Measurements from ENCODE around the gene YAP1.

YAP1 gene

DNA sequence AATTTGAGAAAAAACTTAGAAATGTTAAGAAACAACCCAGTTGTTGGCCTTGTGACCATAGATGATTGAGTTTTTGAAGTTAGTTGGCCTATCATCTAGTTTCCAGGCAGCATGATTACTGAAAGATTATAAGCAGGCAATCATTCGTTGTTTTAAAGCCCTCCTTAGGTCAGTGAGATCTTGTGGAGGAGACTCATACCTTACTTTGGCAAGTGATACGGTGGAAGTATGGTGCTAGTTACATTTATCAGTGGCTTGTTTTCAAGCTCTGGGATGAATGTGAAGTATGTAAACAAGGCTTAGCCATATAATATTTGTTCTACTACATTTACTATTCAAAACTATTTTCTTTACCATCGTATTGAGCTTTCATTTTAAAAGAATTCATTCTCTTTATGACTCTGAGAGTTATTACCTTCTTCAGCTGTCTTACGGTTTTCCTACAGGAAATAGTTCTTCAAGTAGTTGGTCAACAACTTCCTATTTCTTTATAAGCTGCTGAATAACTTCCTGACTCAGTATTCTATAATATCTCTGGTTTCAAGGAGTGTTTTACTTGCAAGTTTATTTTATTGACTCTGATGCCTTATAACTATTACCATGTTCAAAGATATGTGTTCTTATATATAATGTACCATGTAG, 7.3 kb downstream of the YAP1 start:
- DNase-seq (ENCODE audit: low read depth): no peak

DNA sequence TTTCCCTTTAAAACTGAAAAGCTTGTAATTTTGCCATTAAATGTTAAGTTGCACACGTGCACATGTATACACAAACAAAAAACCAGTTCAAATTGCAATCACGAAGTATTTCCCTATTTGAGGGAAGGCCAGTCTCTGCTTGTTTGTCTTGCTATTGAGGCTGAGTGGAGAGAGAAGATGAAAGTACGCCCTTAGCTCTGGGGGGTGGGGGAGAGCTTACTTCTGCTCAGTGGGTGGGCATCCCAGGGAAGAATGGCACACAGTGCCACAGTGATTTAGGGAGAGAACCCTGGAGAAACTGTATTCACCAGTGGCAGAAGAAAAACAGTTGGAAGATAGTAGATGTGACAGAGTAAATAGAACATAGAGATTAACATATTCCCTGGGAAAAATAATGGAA, 8.7 kb downstream of the YAP1 start:
- no peak for DNase-seq (ENCODE audit: low read depth)

DNA sequence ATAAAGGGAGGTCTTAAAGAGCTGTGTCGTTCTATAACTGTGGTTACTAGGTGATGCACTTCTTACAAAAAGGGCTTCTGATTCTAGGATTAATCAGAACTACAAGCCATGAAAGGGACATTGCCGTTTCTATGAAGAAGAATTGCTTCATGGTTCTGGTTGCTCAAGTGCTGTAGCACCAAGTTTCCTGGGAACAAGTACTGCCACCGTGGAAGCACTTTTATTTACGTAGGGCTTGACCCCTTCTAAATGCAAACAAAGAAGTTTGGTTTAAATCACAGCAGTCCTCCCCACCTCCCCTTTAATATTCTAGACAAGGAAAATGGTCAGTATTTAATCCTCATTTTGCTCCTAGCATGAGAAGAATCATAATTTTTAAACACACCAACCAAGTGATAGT, 9.8 kb downstream of the YAP1 start:
- no peak for DNase-seq (ENCODE audit: low read depth)

DNA sequence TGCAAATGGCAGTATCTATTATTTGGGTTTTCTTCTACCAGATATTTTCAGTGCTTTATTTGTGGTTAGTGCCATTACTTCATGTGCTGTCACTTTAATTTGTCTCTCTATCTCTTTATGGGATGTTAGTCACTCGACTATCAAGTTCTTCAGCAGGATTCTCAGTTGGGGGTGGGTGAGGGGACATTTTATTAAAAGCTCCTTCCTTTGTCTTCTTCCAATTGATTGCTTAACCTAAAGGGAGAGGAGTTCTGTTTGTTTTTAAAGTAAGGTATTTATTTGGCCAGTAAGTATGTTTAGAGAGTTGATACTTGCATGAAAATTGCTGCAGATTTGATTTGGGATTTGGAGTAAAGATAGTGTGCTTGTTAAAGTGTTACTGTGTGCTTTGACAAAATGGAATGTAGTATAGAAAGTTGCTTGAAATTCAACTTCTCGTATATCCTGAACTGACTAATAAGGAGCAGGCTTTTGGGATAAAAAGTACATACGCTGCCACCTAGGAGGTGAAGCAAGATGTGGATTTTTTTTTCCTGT, 10.3 kb downstream of the YAP1 start:
- no peak for DNase-seq (ENCODE audit: low read depth)

DNA sequence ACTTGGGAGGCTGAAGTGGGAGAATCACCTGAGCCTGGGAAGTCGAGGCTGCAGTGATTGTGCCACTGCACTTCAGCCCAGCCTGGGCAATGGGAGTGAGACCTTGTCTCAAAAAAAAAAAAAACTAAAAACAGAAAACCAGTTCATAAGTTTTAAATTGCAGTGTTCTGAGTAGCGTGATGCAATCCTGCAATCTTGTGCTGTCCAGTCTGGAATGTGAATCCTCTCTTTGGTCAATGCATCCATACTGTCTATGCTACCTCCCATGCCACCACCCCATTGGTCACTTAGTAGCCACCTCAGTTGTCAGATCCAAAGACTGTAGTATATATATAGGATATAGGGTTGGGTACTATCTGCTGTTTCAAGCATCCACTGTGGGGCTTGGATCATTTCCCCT, 11.1 kb downstream of the YAP1 start:
- DNase-seq (ENCODE audit: low read depth): no peak

DNA sequence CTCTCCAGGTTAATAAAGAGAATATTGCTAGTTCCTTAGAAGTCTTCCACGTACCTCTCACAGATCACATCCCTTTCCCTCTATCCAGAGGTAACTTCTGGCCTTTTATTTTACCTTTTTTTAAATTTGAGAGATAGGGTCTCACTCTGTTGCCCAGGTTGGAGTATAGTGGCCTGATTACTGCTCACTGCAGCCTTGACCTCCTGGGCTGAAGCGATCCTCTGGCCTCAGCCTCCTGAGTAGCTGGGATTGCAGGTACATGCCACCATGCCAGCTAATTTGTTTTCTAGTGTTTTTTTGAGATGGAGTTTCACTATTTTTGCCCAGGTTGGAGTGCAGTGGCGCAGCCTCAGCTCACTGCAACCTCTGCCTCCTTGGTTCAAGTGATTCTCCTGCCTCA, 24.4 kb downstream of the YAP1 start:
- DNase-seq (ENCODE audit: low read depth): no peak

DNA sequence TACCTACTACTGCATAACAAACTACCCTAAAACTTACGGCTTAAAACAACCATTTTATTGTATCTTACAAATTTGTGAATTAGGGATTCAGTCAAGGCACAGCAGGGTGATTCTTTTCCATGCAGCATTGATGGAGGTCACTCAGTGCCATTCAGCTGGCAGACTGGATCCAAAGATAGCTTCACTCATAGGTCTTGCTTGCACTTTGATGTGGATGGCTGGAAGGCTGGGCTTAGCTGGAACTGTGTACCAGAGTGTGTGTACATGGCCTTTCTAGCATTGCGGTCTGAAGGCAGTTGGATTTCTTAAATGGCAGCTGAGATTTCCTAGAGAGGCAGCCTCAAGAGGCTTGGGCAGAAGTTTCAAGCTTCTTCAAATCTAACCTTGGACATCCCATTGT, 25.0 kb downstream of the YAP1 start:
- no peak for DNase-seq (ENCODE audit: low read depth)

DNA sequence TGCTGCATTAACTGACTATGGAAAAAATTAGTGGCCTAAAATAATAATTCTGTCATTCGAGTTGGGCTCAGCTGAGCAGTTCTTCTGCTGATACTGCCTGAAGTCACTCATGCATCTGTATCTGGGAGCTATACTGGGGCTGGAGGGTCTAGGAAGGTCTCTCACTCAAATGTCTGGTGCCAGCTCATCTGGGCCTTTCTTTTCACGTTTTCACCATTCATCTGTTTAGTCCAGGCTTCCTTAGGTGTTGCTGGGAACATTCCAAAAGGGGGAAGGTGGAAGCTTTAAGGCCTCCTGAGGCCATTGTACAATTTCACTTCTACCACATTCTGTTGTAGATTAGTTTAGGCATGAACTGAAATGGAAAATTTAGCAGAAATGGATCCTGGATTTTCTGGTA, 28.0 kb downstream of the YAP1 start:
- DNase-seq (ENCODE audit: low read depth): peak; percentile 9

DNA sequence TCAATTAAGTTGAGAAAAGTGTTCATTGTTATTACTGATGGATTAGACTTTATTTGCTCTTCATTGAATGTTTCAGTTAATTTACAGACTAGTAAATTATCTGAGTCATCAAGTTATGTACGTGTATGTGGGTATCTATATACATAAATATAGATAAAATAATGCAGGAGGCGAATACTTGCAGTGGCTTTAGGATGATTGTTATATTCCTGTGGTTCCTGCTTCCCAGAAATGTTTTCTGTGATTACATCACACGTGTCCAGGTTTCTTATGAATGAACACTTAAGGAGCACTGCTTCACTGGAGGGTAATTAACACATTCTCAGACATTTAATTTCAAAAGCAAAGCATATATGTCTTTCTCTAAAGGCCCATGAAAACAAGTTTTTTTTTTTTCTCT, 28.4 kb downstream of the YAP1 start:
- no peak for DNase-seq (ENCODE audit: low read depth)

DNA sequence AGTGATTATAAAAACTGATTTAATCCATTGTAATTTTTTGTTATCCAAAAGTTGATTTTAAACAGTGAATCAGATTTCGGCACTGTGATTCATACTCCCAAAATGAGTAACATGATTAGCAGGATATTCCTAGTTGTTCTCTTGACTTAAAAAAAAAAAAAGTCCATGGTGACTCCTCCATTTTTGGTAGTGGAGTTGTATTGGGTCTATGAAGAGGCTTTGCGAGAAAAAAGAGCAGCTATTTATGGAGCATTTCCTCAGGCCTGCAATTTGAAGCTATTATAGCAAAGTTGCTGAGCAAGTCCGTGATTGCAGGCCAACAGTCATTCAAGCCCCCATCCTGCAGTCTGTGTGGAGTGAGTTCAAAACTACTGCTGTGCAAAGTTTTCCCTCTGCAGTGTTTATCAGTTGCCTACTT, 28.8 kb downstream of the YAP1 start:
- DNase-seq (ENCODE audit: low read depth): peak; percentile 48

DNA sequence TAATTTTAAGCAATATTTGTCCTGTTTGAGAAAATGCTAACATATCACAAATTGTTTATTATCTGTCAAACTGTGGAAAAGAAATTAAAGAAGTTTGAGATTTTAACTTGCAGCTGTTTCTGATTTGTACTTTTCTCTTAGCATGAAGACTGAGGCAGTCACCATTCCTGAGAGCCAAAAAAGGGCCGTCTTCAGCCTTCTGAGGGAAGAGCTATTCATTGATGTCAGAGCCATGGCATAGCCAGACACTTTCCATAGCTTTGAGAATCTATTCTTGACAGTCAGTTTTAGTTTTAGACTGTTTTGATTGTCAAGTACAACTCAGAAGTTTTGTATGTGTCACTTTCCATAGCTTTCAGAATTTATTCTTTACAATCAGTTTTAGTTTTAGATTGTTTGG, 32.1 kb downstream of the YAP1 start:
- no peak for DNase-seq (ENCODE audit: low read depth)

DNA sequence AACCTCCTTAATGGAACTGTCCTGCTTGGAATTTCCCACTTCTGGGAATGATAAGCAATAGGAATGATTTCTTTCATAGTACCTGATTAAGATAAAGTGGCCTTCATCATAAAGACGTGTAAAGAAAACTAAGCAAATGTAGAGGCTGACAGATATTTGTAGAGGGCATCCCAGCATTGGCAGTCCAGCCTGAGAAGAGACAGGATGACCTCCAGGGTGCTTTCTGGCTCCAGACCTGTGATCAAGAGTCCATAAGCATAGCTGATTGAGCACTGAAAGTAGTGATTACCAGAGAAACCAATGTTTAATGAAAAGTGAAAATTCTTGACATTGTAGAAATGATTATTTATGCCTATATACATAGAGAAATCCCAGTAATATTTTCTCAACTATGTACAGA, 33.6 kb downstream of the YAP1 start:
- no peak for DNase-seq (ENCODE audit: low read depth)

DNA sequence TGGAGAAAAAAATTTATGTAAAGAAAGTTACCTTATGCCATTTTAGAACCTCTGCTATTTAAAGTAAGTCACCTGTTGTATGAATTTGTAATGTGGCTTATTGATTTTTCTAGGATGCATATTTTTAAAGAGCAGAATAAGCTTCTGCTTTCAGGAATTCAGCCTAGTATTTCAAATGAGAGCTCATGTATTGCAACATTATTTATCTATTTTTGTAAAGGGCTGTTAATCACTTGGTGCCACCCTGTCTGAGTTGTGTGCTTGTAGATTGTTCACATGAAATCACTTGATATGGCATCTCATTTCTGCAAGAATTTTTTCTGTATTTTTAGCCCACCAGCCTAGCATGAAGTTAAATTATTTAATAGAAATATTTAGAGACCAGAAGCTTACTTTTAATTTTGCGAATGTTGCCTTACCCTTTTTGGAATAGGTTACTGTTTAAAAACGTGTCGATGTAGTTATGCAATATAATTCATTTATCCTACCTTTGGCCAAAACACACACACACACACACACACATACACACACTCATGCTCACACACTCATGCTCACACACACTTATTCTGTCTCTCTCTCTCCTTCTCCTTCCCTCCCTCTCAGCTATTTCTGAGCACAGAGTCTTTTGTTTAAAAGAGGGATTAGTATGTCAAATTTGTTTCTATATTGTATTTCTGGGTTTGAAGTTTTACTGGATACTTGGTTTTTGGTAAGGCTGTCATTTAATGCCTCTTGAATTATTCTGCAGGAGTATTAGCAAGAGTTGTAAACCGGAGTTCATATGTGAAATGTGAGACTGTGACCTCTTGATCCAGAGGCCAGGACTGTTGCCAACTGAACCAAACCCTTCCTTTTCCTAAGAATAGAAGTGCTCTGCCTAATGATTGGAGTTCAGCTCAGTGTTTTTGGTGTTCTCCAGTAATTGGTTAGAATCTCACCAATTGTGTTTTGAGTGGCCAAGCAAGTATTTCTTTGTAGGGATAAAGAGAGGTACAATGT, 34.4 kb downstream of the YAP1 start:
- no peak for DNase-seq (ENCODE audit: low read depth)

DNA sequence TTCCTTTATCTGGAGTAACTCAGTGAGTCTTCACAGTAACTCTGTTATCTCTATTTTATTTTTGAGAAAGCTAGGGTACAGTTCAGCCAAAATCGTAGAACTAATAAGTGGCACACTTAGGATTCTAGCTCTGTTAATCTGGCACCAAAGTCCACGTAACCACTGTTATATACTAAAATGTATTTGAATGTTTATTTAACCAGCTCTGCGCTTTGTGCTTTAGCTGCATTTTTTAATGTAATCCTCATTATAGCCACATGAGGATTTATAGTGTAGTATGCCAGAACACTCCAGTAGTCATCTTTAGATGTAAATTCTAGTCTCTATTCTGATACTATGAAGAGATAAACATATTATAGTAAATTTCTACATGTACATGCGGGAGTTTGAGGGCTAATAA, 36.8 kb downstream of the YAP1 start:
- no peak for DNase-seq (ENCODE audit: low read depth)

DNA sequence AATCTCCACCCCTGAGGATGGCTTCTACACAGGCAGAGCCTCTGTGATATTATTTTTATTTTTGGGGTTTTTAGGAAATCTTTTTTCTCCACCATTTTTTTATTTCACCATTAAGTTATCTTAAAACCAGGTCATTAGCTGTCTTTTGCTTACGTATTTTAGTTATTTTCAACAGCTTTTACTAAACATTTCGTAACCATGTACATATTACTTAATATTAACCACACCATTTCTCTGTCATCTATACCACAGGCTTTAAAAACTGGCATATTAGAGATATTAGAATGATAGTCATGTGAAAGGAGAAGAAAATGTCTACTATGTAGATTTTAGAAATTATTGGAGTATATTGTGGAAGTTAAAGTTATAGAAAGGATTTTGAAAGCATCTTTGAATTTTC, 37.4 kb downstream of the YAP1 start:
- DNase-seq (ENCODE audit: low read depth): no peak

DNA sequence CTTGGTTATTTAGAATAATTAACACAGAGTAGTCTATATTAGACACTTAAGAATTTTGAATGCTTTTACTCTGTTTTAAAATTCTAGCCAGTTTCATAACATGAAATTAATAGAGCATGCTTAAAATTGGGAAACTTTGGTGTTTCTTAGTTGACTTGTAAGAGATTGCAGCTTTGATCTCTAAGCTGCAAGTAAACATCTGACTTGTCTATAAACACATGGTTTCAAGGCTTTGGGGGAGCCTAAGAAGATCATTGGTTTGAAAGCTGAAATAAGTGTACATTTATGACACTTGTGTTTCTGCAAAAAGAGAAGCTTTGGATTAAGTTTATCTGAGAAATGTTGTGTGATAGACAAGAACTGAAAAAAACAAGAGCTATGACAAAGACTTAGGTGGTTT, 37.8 kb downstream of the YAP1 start:
- DNase-seq (ENCODE audit: low read depth): no peak

DNA sequence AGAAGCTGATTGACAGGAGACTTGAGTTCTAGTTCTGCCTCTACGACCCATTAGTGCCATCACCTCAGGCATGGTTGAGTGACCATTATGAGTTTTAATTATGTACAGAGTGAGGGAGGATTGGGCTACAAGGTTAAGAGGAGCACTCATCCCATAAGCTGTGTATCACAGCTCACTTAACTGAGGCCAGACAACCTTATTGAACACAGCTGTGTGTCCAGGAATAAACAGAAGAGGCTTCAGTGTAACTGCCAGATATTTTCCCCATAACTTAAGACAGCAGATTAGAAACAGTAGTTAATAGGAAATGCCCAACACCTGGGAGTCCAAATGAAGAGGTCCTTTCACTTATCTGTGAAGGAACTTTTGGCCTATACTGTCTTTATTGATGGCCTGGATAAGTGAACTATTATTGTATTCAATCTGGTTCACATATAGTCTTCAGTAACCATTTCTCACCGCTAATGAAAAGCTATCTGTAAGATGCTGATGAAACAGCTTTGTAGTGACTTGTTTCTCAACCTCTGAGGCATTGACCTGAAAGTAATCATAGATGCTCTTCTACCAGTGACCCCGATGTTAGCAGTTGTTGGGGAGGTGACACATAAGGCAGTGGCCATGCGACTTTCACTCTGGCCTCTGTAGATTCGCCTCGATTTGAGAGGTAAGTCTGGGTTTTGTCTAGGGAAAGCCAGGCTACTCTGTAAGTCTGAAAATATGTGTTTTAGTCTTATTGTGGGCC, 41.7 kb downstream of the YAP1 start:
- DNase-seq (ENCODE audit: low read depth): no peak

DNA sequence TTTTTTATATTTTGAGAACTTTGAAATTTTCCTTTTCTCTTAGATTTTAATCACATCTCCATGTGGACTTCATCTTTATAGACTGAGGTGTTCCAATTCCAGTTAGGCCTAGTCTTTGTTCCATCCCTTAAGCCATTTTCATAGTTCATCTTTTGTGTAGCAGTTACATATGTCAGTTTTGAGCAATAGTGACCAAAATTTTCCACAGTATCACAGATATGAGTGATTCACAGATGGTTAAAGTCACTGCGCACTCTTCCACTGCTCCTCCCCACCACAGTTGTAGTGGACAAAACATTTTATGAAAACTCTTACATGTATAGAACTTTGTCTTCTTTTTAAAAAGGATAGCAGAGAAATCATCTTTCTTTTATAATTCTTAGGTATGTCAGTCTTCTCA, 42.8 kb downstream of the YAP1 start:
- no peak for DNase-seq (ENCODE audit: low read depth)

DNA sequence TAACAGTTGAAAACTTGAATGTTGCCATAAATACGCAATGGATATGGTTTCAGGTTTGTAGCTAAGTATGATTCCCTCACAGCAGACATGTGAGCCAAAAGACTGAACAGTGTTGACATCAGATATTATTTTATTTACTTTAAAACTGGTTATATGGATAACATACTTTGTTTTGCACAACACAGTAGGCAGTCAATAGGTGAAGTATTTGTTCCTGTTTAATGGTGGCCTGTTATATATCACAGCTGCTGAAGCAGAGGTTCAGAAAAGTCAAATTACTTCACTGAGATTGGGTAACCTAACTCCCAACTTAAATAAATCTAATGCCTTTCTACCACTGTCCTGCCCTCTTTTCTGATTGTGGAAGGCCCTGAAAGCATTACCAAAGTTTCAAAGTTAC, 44.6 kb downstream of the YAP1 start:
- no peak for DNase-seq (ENCODE audit: low read depth)

DNA sequence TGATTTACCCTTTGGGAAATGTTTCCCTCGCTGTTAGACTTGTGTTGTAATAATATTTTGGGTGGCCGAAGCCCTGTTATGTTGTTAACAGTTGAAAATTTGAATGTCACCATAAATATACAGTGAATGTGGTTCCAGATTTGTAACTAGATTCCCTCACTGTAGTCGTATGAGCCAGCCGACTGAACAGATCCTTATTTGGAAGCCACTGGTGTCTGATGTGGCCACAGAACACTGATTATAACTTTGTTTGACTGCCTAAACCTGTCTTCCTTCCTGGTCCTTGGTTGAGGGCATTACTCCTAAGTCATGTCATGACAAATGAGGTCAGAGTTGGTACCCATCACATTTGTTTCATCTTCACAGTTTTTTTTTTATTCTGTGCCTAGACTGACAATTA, 45.4 kb downstream of the YAP1 start:
- no peak for DNase-seq (ENCODE audit: low read depth)

DNA sequence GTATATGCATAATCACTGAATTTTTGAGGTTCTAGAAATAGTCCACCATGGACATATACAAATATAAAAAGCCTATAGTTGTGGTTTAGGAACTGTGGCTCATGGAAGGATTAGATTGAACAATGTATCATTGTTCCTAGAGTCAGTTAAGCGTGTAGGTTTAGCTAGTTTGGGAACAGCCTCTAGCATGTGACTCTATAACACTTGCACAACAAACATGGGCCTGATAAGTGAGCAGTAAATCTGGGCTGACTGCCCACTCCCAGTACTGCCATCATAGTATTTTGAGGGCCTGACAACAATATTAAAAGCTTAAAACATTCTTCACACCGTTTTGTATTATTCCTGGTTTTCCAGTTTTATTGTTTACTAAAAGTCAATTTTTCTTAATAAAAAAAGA, 47.0 kb downstream of the YAP1 start:
- no peak for DNase-seq (ENCODE audit: low read depth)

DNA sequence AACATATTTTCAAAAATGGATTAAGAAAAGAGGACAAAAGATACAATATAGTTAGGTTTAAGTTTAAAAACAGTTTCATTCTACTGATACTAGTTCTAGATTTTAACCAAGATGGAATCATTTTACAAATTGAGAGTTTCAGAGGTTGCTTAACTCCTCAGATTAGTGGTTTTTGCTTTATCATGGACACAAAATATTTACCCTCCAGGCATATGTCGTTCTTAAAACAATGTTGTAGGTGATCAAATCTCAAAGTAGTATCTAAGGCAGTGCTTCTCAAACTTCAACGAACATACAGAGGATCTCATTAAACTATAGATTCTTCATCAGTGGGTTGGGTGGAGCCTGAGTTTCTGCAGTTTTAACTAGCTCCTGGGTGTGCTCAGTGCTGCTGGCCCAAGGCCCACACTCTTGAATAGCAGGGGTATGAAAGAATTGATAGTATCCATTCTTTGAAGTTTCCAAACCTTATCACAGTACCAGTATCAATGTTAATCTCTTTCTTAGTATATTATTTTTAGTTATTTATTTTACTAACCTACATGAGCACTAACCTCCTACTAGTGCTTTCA, 48.0 kb downstream of the YAP1 start:
- no peak for DNase-seq (ENCODE audit: low read depth)

Data from HS-27A (cell line).